ENCODE results near the gene C10orf95. TPM values are rescaled to one million over a fixed set of nuclear protein-coding genes. Genes with fewer than 3 reads are reported as not detected.
A peak's percentile ranks its signal among the peaks of the same experiment; 100 is the strongest.

Gene C10orf95
- total and polyA plus RNA-seq, 2 of the 13 experiments (the other 11 are each of a cell fraction or from before 2014, with no cell fraction given) = 0.05 to 0.07 TPM

DNA sequence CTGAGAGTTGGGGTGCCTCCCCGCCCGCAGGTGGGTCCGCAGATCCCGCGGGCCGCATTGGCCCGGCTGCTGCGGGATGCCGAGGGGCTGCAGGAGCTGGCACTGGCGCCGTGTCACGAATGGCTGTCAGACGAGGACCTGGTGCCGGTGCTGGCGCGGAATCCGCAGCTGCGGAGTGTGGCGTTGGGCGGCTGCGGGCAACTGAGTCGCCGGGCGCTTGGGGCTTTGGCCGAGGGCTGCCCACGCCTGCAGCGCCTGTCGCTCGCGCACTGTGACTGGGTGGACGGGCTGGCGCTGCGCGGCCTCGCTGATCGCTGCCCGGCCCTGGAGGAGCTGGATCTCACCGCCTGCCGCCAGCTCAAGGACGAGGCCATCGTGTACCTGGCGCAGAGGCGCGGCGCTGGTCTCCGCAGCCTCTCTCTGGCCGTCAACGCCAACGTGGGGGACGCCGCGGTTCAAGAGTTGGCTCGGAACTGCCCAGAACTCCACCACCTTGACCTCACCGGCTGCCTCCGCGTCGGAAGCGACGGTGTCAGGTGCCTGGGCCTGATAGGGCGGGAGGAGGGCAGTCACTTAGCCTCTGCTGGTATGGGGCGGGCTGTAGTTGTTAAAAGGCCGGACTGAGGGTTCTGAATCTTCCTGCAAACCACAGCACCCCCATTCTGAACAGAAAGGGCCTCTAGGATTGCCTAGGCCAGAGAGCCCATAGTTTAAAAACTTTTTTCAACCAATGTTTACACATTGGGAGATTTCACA is 29.4 kb downstream of the C10orf95 start (continued):
- TF ChIP-seq ZBTB42 (CRISPR knock-in tag; IDR thresholded peaks at IDR 0.05) (no peak; the same call in 1 of the 2 replicates), ZNF205 (CRISPR knock-in tag; IDR thresholded peaks at IDR 0.05) (no peak), PHF20 (CRISPR knock-in tag; IDR thresholded peaks at IDR 0.05) (no peak), NFYB (CRISPR knock-in tag; IDR thresholded peaks at IDR 0.05) (peak; percentile 5; the same call in 1 of the 2 replicates), JDP2 (CRISPR knock-in tag; IDR thresholded peaks at IDR 0.05; ENCODE audit: borderline replicate concordance) (no peak), TCF7 (IDR thresholded peaks at IDR 0.05; ENCODE audit: low read depth) (no peak), AGO2 (optimal IDR thresholded peaks at IDR 0.05; ENCODE audit: low read depth, low read length) (peak; percentile 51), MTA3 (CRISPR knock-in tag; IDR thresholded peaks at IDR 0.05) (no peak), ZNF850 (CRISPR knock-in tag; conservative IDR thresholded peaks at IDR 0.05) (0 out of 2 replicates have a peak, but pooled peaks have one; percentile 26), ZFP37 (CRISPR knock-in tag; IDR thresholded peaks at IDR 0.05; ENCODE audit: borderline replicate concordance) (no peak), ZNF296 (CRISPR knock-in tag; conservative IDR thresholded peaks at IDR 0.05) (no peak), HDAC6 (IDR thresholded peaks at IDR 0.05; ENCODE audit: low read depth, low read length) (no peak), DR1 (CRISPR knock-in tag; IDR thresholded peaks at IDR 0.05) (no peak), ZNF329 (CRISPR knock-in tag; IDR thresholded peaks at IDR 0.05; ENCODE audit: low read depth) (no peak), NPAS2 (CRISPR knock-in tag; IDR thresholded peaks at IDR 0.05; ENCODE audit: borderline replicate concordance) (no peak), ZBTB7A (CRISPR knock-in tag; IDR thresholded peaks at IDR 0.05) (no peak), ZNF343 (CRISPR knock-in tag; IDR thresholded peaks at IDR 0.05) (no peak), CHD4 (IDR thresholded peaks at IDR 0.05; ENCODE audit: borderline replicate concordance, low read length) (no peak), AKAP8 (CRISPR knock-in tag; IDR thresholded peaks at IDR 0.05) (peak; percentile 83), ISL2 (CRISPR knock-in tag; IDR thresholded peaks at IDR 0.05) (no peak), ZNF777 (CRISPR knock-in tag; IDR thresholded peaks at IDR 0.05) (no peak), ZNF775 (CRISPR knock-in tag; IDR thresholded peaks at IDR 0.05; ENCODE audit: borderline replicate concordance) (no peak), ELF3 (CRISPR knock-in tag; IDR thresholded peaks at IDR 0.05) (no peak), DNMT1 (CRISPR knock-in tag; IDR thresholded peaks at IDR 0.05) (no peak), XBP1 (CRISPR knock-in tag; IDR thresholded peaks at IDR 0.05) (no peak), PAX8 (CRISPR knock-in tag; IDR thresholded peaks at IDR 0.05; ENCODE audit: borderline replicate concordance) (no peak), ZNF337 (CRISPR knock-in tag; IDR thresholded peaks at IDR 0.05; ENCODE audit: borderline replicate concordance, low read depth) (0 out of 2 replicates have a peak, but pooled peaks have one; percentile 7), RCOR2 (CRISPR knock-in tag; IDR thresholded peaks at IDR 0.05) (no peak)
- TF ChIP-seq, protein P1, sequence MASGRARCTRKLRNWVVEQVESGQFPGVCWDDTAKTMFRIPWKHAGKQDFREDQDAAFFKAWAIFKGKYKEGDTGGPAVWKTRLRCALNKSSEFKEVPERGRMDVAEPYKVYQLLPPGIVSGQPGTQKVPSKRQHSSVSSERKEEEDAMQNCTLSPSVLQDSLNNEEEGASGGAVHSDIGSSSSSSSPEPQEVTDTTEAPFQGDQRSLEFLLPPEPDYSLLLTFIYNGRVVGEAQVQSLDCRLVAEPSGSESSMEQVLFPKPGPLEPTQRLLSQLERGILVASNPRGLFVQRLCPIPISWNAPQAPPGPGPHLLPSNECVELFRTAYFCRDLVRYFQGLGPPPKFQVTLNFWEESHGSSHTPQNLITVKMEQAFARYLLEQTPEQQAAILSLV (CRISPR knock-in tag; IDR thresholded peaks at IDR 0.05; ENCODE audit: borderline replicate concordance) = no peak
- TF ChIP-seq, protein P2, sequence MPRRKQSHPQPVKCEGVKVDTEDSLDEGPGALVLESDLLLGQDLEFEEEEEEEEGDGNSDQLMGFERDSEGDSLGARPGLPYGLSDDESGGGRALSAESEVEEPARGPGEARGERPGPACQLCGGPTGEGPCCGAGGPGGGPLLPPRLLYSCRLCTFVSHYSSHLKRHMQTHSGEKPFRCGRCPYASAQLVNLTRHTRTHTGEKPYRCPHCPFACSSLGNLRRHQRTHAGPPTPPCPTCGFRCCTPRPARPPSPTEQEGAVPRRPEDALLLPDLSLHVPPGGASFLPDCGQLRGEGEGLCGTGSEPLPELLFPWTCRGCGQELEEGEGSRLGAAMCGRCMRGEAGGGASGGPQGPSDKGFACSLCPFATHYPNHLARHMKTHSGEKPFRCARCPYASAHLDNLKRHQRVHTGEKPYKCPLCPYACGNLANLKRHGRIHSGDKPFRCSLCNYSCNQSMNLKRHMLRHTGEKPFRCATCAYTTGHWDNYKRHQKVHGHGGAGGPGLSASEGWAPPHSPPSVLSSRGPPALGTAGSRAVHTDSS (CRISPR knock-in tag; conservative IDR thresholded peaks at IDR 0.05) = no peak
- TF ChIP-seq, protein P3, sequence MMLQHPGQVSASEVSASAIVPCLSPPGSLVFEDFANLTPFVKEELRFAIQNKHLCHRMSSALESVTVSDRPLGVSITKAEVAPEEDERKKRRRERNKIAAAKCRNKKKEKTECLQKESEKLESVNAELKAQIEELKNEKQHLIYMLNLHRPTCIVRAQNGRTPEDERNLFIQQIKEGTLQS (CRISPR knock-in tag; IDR thresholded peaks at IDR 0.05) = 0 out of 2 replicates have a peak, but pooled peaks have one; percentile 7
